H1 (cell line): Measurements from ENCODE around the gene CSNK1D. TPM values are rescaled to one million over a fixed set of nuclear protein-coding genes. Genes with fewer than 3 reads are reported as not detected.

ENCODE experiments used
- CTCF ChIA-PET: fragments of 300-600 bp; sonication (Branson Sonifier 250); formaldehyde crosslinking; loops from one replicate; lab custom pipeline; 2021; ENCODE audit not compliant: partially characterized antibody; lab: Charles Lee
- POLR2A ChIA-PET: fragments of 300-600 bp; sonication (Branson Sonifier 250); formaldehyde crosslinking; loops from one replicate; lab custom pipeline; 2021; ENCODE audit warnings: inconsistent platforms; ENCODE audit not compliant: partially characterized antibody; lab: Charles Lee
- DNase-seq, 2 experiments: peaks; one replicate each; pipeline versions ENCODE4 v3.0.0 to v3.0.0-alpha.2; 2010 to 2022; ENCODE audit warnings: low spot score in 2 of 2, low read depth in 1 of 2, mixed read lengths in 1 of 2
- FAIRE-seq: peaks from 2 replicates; lab custom pipeline; 2011; peaks lifted over from hg19 to GRCh38; lab: Jason Lieb, UNC
- H2AFZ ChIP-seq: 2 replicates; pipeline ENCODE4 v1.8.1; 2012; ENCODE audit warnings: low read length, inconsistent platforms
- H2AK5ac ChIP-seq: 2 replicates; pipeline ENCODE4 v1.6.1; 2013; ENCODE audit warnings: low read depth, low read length
- H2BK120ac ChIP-seq: replicated peaks from 2 replicates; pipeline ENCODE3; 2013; ENCODE audit warnings: low read depth, low read length, inconsistent platforms
- H2BK12ac ChIP-seq: 2 replicates; pipeline ENCODE4 v1.6.1; 2013; ENCODE audit warnings: low read depth, low read length
- H2BK15ac ChIP-seq: 2 replicates; pipeline ENCODE4 v1.6.1; 2013; ENCODE audit warnings: low read length
- H2BK20ac ChIP-seq: 2 replicates; pipeline ENCODE4 v1.6.1; 2013; ENCODE audit warnings: low read length
- H2BK5ac ChIP-seq: 2 replicates; pipeline ENCODE4 v1.6.1; 2013; ENCODE audit warnings: low read depth, low read length
- H3K14ac ChIP-seq: 2 replicates; pipeline ENCODE4 v1.6.1; 2013; ENCODE audit warnings: inconsistent platforms; ENCODE audit not compliant: insufficient read length
- H3K18ac ChIP-seq: 2 replicates; pipeline ENCODE4 v1.6.1; 2013; ENCODE audit warnings: low read length; ENCODE audit errors: extremely low read depth
- H3K23ac ChIP-seq: 2 replicates; pipeline ENCODE4 v1.6.1; 2013; ENCODE audit warnings: inconsistent platforms; ENCODE audit not compliant: insufficient read length
- H3K23me2 ChIP-seq: 2 replicates; pipeline ENCODE4 v1.6.1; 2013; ENCODE audit warnings: low read depth, low read length
- H3K27ac ChIP-seq: 2 replicates; pipeline ENCODE4 v1.6.1; 2011; ENCODE audit warnings: low read depth, low read length, inconsistent platforms
- H3K27me3 ChIP-seq, 4 experiments: replicated peaks in 1 of 4; 1 replicate in 1 of 4; 2 replicates in 3 of 4; pipeline versions ENCODE4 v1.6.1 to v1.8.1; 2011 to 2013; ENCODE audit warnings: low read length in 3 of 4, mild to moderate bottlenecking in 3 of 4, inconsistent platforms in 2 of 4, mixed read lengths in 2 of 4, moderate library complexity in 1 of 4; ENCODE audit not compliant: control insufficient read depth in 3 of 4, insufficient read depth in 3 of 4; ENCODE audit errors: extremely low read depth in 1 of 4
- H3K36me3 ChIP-seq, 4 experiments: 2 replicates each; pipeline versions ENCODE4 v1.6.1 to v1.8.1; 2011 to 2013; ENCODE audit warnings: mild to moderate bottlenecking in 4 of 4, low read length in 3 of 4, moderate library complexity in 2 of 4, control low read depth in 1 of 4, inconsistent platforms in 1 of 4; ENCODE audit not compliant: insufficient read depth in 4 of 4, control insufficient read depth in 2 of 4
- H3K4ac ChIP-seq: replicated peaks from 2 replicates; pipeline ENCODE3; 2013; ENCODE audit warnings: low read length, low read depth, mixed read lengths, inconsistent platforms; ENCODE audit not compliant: insufficient read length
- H3K4me1 ChIP-seq, 4 experiments: replicated peaks in 1 of 4; 1 replicate in 1 of 4; 2 replicates in 3 of 4; pipeline versions ENCODE4 v1.6.1 to v1.8.1; 2011 to 2013; ENCODE audit warnings: low read length in 3 of 4, inconsistent platforms in 2 of 4, mixed read lengths in 1 of 4; ENCODE audit not compliant: insufficient read depth in 4 of 4, control insufficient read depth in 3 of 4
- H3K4me2 ChIP-seq, 2 experiments: 2 replicates each; pipeline versions ENCODE4 v1.6.1 to v1.8.1; 2011 to 2013; ENCODE audit warnings: low read depth in 2 of 2, low read length in 2 of 2, control low read depth in 1 of 2, inconsistent platforms in 1 of 2, mild to moderate bottlenecking in 1 of 2; ENCODE audit not compliant: insufficient read depth in 1 of 2
- H3K4me3 ChIP-seq, 4 experiments: fragments of 200-600, 300-600 bp in 1 of 4; sonication (generic), shearing (Covaris generic), sonication (Bioruptor Twin) in 1 of 4; 2 replicates each; pipeline versions ENCODE4 v1.5.1 to v1.8.1; 2011 to 2016; ENCODE audit warnings: low read length in 4 of 4, low read depth in 3 of 4, control low read depth in 2 of 4, inconsistent platforms in 2 of 4, mild to moderate bottlenecking in 2 of 4, mixed read lengths in 1 of 4, moderate library complexity in 1 of 4; ENCODE audit not compliant: insufficient read depth in 2 of 4; ENCODE audit errors: extremely low read depth in 1 of 4
- H3K56ac ChIP-seq: replicated peaks from 2 replicates; pipeline ENCODE3; 2013; ENCODE audit warnings: low read depth, mild to moderate bottlenecking, mixed read lengths, low read length, inconsistent platforms; ENCODE audit not compliant: insufficient read length
- H3K79me1 ChIP-seq: 2 replicates; pipeline ENCODE4 v1.6.1; 2013; ENCODE audit warnings: low read depth, low read length, control low read depth
- H3K79me2 ChIP-seq, 2 experiments: 2 replicates each; pipeline versions ENCODE4 v1.6.1 to v1.8.1; 2012 to 2013; ENCODE audit warnings: low read length in 2 of 2, mild to moderate bottlenecking in 2 of 2, inconsistent platforms in 1 of 2; ENCODE audit not compliant: insufficient read depth in 2 of 2, control insufficient read depth in 1 of 2
- H3K9ac ChIP-seq, 4 experiments: replicated peaks in 1 of 4; 1 replicate in 1 of 4; 2 replicates in 3 of 4; pipeline versions ENCODE4 v1.6.1 to v1.8.1; 2011 to 2013; ENCODE audit warnings: low read depth in 3 of 4, low read length in 3 of 4, control low read depth in 2 of 4, mild to moderate bottlenecking in 2 of 4, moderate library complexity in 2 of 4, inconsistent platforms in 1 of 4; ENCODE audit errors: extremely low read depth in 1 of 4
- H3K9me3 ChIP-seq, 2 experiments: 2 replicates each; pipeline versions ENCODE4 v1.6.1 to v1.8.1; 2012 to 2013; ENCODE audit warnings: mild to moderate bottlenecking in 2 of 2, moderate library complexity in 2 of 2, control low read depth in 1 of 2, inconsistent platforms in 1 of 2, low read depth in 1 of 2, low read length in 1 of 2, mixed read lengths in 1 of 2; ENCODE audit not compliant: insufficient read depth in 2 of 2
- H4K20me1 ChIP-seq, 2 experiments: replicated peaks in 1 of 2; 2 replicates each; pipeline versions ENCODE3 to v1.8.1; 2011 to 2013; ENCODE audit warnings: inconsistent platforms in 2 of 2, low read length in 2 of 2, mild to moderate bottlenecking in 1 of 2; ENCODE audit not compliant: insufficient read depth in 2 of 2, control insufficient read depth in 1 of 2
- H4K5ac ChIP-seq: 2 replicates; pipeline ENCODE4 v1.6.1; 2013; ENCODE audit warnings: low read length, low read depth, mixed read lengths, inconsistent platforms; ENCODE audit not compliant: insufficient read length
- H4K8ac ChIP-seq: 2 replicates; pipeline ENCODE4 v1.8.0; 2013; ENCODE audit warnings: mild to moderate bottlenecking, moderate library complexity, low read length, inconsistent platforms; ENCODE audit not compliant: insufficient read depth; ENCODE audit errors: extremely low read depth
- H4K91ac ChIP-seq: replicated peaks from 2 replicates; pipeline ENCODE3; 2013; ENCODE audit warnings: low read length, mixed read lengths, inconsistent platforms; ENCODE audit not compliant: insufficient read length
- ASH2L ChIP-seq: fragments of 200-600, 300-600 bp; sonication (generic); IDR thresholded peaks from one replicate; pipeline ENCODE4 v1.7.1; 2017; ENCODE audit warnings: low read length
- BACH1 ChIP-seq: IDR thresholded peaks from 2 replicates; pipeline ENCODE4 v1.6.1; 2012; ENCODE audit warnings: low read length, improper control_type of control experiment
- CBX5 ChIP-seq: fragments of 300-800, 300-1000 bp; sonication (generic); IDR thresholded peaks from 2 replicates; pipeline ENCODE4 v1.7.1; 2016; ENCODE audit warnings: antibody characterized with exemption, low read length, low read depth
- FOSL1 ChIP-seq: IDR thresholded peaks from 2 replicates; pipeline ENCODE4 v1.6.1; 2011; ENCODE audit warnings: mild to moderate bottlenecking, low read depth, low read length, moderate library complexity; ENCODE audit not compliant: insufficient read depth
- SIRT6 ChIP-seq: IDR thresholded peaks from one replicate; pipeline ENCODE4 v1.7.1; 2012; ENCODE audit warnings: low read length, inconsistent platforms
- TAF1 ChIP-seq: IDR thresholded peaks from 2 replicates; pipeline ENCODE4 v1.6.1; 2011; ENCODE audit warnings: mild to moderate bottlenecking, low read depth, low read length
- WGBS, 2 experiments: shearing (Covaris generic) in 1 of 2; methylation state at CpG; one replicate each; pipeline versions ENCODE4 v1.1.6 to v1.1.7; 2013 to 2015; ENCODE audit warnings: low lambda C conversion rate in 2 of 2, mixed read lengths in 2 of 2, inconsistent platforms in 1 of 2, low coverage in 1 of 2, missing lambda C conversion rate in 1 of 2; ENCODE audit not compliant: insufficient replicate concordance in 2 of 2, insufficient coverage in 1 of 2, insufficient read length in 1 of 2; ENCODE audit errors: extremely low coverage in 1 of 2, missing lambda C conversion rate in 1 of 2; 5-methylcytosine and 5-hydroxymethylcytosine counted together
- polyA plus RNA-seq, 7 experiments: library from polyadenylated mRNA; depleted of rRNA in 3 of 7; stranded (reverse) in 5 of 7; unstranded in 2 of 7; fragments of >200 nt in 5 of 7; fragments of 200-250 nt in 2 of 7; gene quantifications; 1 replicate in 5 of 7; 2 replicates in 1 of 7; 4 replicates in 1 of 7; pipeline versions ENCODE4 v1.2.1 to v1.2.3, GENCODE V29; 2011 to 2013; ENCODE audit warnings: missing spikeins in 2 of 7, mixed read lengths in 2 of 7
- total RNA-seq: library from RNA; stranded (reverse); fragmentation: NEBNext Ultra II Directional; extraction: Animal tissue kit (Norgen Biotek cat#: 25700); gene quantifications from 2 replicates; pipeline ENCODE4 v1.2.1, GENCODE V29; 2021

The CSNK1D gene
- total and polyA plus RNA-seq, 2 of the 8 experiments (the other 6 are each of a cell fraction or from before 2014, with no cell fraction given), result 73.5 to 103 TPM

GRCh38 chr17:82246365-82247181 is 26.9 kb downstream of the CSNK1D start:
- Histone ChIP-seq H2AK5ac (no peak overlapping the region), H3K36me3 (peaks cover 44 to 92% (median 84%) of the 10 kb centered on the region in 4 experiments), H3K27me3 (no peaks in the 10 kb centered on the region), H4K20me1 (peaks cover 45 to 52% of the 10 kb centered on the region in 2 experiments), H3K56ac (no peak overlapping the region), H3K79me2 (peaks cover 0 to 28% of the 10 kb centered on the region in 2 experiments; a peak in 1 of 4 replicates), H4K8ac (no peak overlapping the region), H2BK20ac (no peak overlapping the region), H2AFZ (no peak overlapping the region), H2BK15ac (no peak overlapping the region), H3K9ac (no peak overlapping the region), H3K4ac (no peak overlapping the region), H4K91ac (no peak overlapping the region), H2BK5ac (no peak overlapping the region), H3K4me1 (no peaks in the 10 kb centered on the region; a peak in 1 of 7 replicates), H3K4me3 (no peak overlapping the region), H2BK120ac (no peak overlapping the region), H3K23ac (no peak overlapping the region), H3K23me2 (no peaks in the 10 kb centered on the region), H3K9me3 (no peaks in the 10 kb centered on the region; a peak in 1 of 4 replicates), H2BK12ac (no peak overlapping the region), H3K18ac (no peak overlapping the region), H3K4me2 (no peak overlapping the region), H4K5ac (no peak overlapping the region), H3K79me1 (peaks cover 21% of the 10 kb centered on the region), H3K14ac (no peak overlapping the region), H3K27ac (no peak overlapping the region)
- DNase-seq, result no peak
- ChIA-PET CTCF (interaction anchor here (0.7 to 1.3 kb wide), 6 partner anchors 10 to 115 kb away, joined by 3 to 10 read pairs (median 3); no protein-coding TSS in a partner anchor), POLR2A (interaction anchor here (1.2 to 1.6 kb wide), 3 partner anchors 10 to 18 kb away, joined by 3 to 5 read pairs (median 4); partner anchors contain the start of gene SLC16A3)
- FAIRE-seq, result no peak
- 92% methylated on average over 24 of the region's 27 CpGs; no CpG with 5 or more reads in 1 of the 2 experiments for WGBS, 2 experiments
- no peak for TF ChIP-seq CBX5
- TF ChIP-seq BACH1, result no peak
- no peak for TF ChIP-seq ASH2L
- no peak for TF ChIP-seq FOSL1
- no peak for TF ChIP-seq SIRT6
- no peak for TF ChIP-seq TAF1
